T-cell (primary cell): ENCODE measurements around the gene ENOX1. TPM values are rescaled to one million over a fixed set of nuclear protein-coding genes. Genes with fewer than 3 reads are reported as not detected.

Experiments used
- ATAC-seq, 4 experiments: fragments of 200-7000 bp in 3 of 4; fragments of 150-1000 bp in 1 of 4; cut with Tn5 transposase; replicated peaks in 1 of 4; 1 replicate in 3 of 4; 2 replicates in 1 of 4; pipeline ENCODE4 v1.10.0; 2021; ENCODE audit warnings: moderate library complexity in 3 of 4, mild to moderate bottlenecking in 2 of 4, moderate number of reproducible peaks in 1 of 4
- CTCF ChIA-PET, 2 donors: fragments of 300-600 bp; sonication (Branson Sonifier 250); formaldehyde crosslinking; loops; one replicate each; lab custom pipeline; 2022; ENCODE audit warnings: antibody characterized with exemption in 2 of 2; lab: Charles Lee
- POLR2A ChIA-PET, 2 donors: fragments of 300-600 bp; sonication (Branson Sonifier 250); formaldehyde crosslinking; loops; one replicate each; lab custom pipeline; 2022; ENCODE audit warnings: antibody characterized with exemption in 2 of 2; lab: Charles Lee
- DNase-seq, 35 experiments: peaks; one replicate each; pipeline versions ENCODE4 v3.0.0 to v3.0.0-alpha.2; 2013 to 2023
- H3K27ac ChIP-seq: one replicate; pipeline ENCODE4 v1.5.1; 2013; ENCODE audit warnings: low read length
- H3K27me3 ChIP-seq, 2 experiments: replicated peaks in 1 of 2; 1 replicate in 1 of 2; 2 replicates in 1 of 2; pipeline versions ENCODE4 v1.6.1 to v1.7.0; 2013; ENCODE audit warnings: low read length in 1 of 2, mixed read lengths in 1 of 2; ENCODE audit not compliant: control insufficient read depth in 2 of 2, insufficient read depth in 2 of 2; ENCODE audit errors: extremely low read depth in 1 of 2
- H3K36me3 ChIP-seq, 2 donors: 1 replicate in 1 of 2; 2 replicates in 1 of 2; pipeline versions ENCODE4 v1.6.1 to v1.7.0; 2013; ENCODE audit warnings: low read length in 1 of 2; ENCODE audit not compliant: control insufficient read depth in 2 of 2, insufficient read depth in 1 of 2; ENCODE audit errors: extremely low read depth in 1 of 2
- H3K4me1 ChIP-seq, 2 experiments: 1 replicate in 1 of 2; 2 replicates in 1 of 2; pipeline versions ENCODE4 v1.6.1 to v1.7.0; 2013; ENCODE audit warnings: low read length in 2 of 2, mixed read lengths in 1 of 2; ENCODE audit not compliant: insufficient read depth in 2 of 2, control insufficient read depth in 1 of 2; ENCODE audit errors: extremely low read depth in 1 of 2
- H3K4me3 ChIP-seq, 2 donors: 1 replicate in 1 of 2; 2 replicates in 1 of 2; pipeline versions ENCODE4 v1.5.1 to v1.7.0; 2013; ENCODE audit warnings: mild to moderate bottlenecking in 2 of 2, low read length in 1 of 2, moderate library complexity in 1 of 2; ENCODE audit not compliant: control insufficient read depth in 1 of 2; ENCODE audit errors: extremely low read depth in 1 of 2
- H3K9me3 ChIP-seq: 2 replicates; pipeline ENCODE4 v1.7.0; 2013
- H3K27ac Mint-ChIP-seq, 2 donors: one replicate each; pipeline ENCODE4 v1.8.0; 2020 to 2021; ENCODE audit warnings: mild to moderate bottlenecking in 2 of 2, mixed read lengths in 2 of 2
- H3K27me3 Mint-ChIP-seq, 2 donors: one replicate each; pipeline ENCODE4 v1.8.0; 2021 to 2022; ENCODE audit warnings: mixed read lengths in 2 of 2
- H3K36me3 Mint-ChIP-seq: one replicate; pipeline ENCODE4 v1.8.0; 2021; ENCODE audit warnings: mixed read lengths
- H3K4me1 Mint-ChIP-seq, 3 donors: one replicate each; pipeline ENCODE4 v1.8.0; 2020 to 2022; ENCODE audit warnings: mixed read lengths in 3 of 3, mild to moderate bottlenecking in 1 of 3
- H3K4me3 Mint-ChIP-seq, 3 donors: one replicate each; pipeline ENCODE4 v1.8.0; 2020 to 2022; ENCODE audit warnings: mild to moderate bottlenecking in 3 of 3, mixed read lengths in 3 of 3, moderate library complexity in 3 of 3
- H3K9me3 Mint-ChIP-seq, 3 donors: one replicate each; pipeline ENCODE4 v1.8.0; 2020 to 2022; ENCODE audit warnings: mixed read lengths in 3 of 3
- WGBS: methylation state at CpG from one replicate; pipeline ENCODE4 v1.1.5; 2013; ENCODE audit warnings: missing lambda C conversion rate; ENCODE audit not compliant: insufficient coverage; 5-methylcytosine and 5-hydroxymethylcytosine counted together
- total RNA-seq, 35 experiments: library from RNA in 6 of 35; stranded (reverse) in 6 of 35; fragments of 120-200 nt in 1 of 35; gene quantifications; one replicate each; pipeline versions ENCODE4 v1.2.1 to v1.2.4 and lab custom pipeline; 2013 to 2026

ENOX1 gene
- total RNA-seq, 5 donors from 2014 or later (not counting 1 experiment from before 2014, with no cell fraction given): 0.10 TPM; not detected in 4

DNA sequence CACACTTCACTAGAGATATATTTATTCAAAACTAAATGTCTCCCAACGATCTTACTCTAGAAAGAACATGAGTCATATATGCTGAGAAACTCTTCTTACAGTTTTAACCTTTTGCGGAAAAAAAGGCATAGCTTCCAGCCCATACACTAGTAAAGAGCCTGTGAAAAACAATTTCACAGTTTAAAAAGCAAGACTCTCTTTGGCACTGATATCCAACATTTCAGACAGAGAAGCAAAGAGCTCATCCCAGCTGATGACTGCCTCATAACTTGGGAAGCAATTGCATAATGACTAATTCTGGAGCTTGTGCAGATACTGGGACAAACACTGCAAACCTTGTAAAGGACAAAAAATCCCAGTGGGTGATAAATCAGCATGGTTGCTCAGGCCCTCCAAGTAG lies 88.0 kb downstream of the ENOX1 start:
- CTCF ChIA-PET: no interaction called here
- no peak for DNase-seq
- Histone ChIP-seq H3K36me3 (no peaks in the 10 kb centered on the region), H3K9me3 (no peaks in the 10 kb centered on the region), H3K4me3 (no peak overlapping the region), H3K4me1 (no peaks in the 10 kb centered on the region), H3K27me3 (no peaks in the 10 kb centered on the region), H3K27ac (no peak overlapping the region)
- H3K27me3 Mint-ChIP-seq: peaks cover 12 to 19% of the 10 kb centered on the region in 2 donors
- H3K4me3 Mint-ChIP-seq: no peak overlapping the region
- no peak overlapping the region for H3K27ac Mint-ChIP-seq
- H3K9me3 Mint-ChIP-seq: no peaks in the 10 kb centered on the region
- ATAC-seq: no peak
- 31% methylated on average over 2 of the region's 2 CpGs for WGBS
- POLR2A ChIA-PET: no interaction called here
- H3K36me3 Mint-ChIP-seq: no peaks in the 10 kb centered on the region
- no peaks in the 10 kb centered on the region for H3K4me1 Mint-ChIP-seq

DNA sequence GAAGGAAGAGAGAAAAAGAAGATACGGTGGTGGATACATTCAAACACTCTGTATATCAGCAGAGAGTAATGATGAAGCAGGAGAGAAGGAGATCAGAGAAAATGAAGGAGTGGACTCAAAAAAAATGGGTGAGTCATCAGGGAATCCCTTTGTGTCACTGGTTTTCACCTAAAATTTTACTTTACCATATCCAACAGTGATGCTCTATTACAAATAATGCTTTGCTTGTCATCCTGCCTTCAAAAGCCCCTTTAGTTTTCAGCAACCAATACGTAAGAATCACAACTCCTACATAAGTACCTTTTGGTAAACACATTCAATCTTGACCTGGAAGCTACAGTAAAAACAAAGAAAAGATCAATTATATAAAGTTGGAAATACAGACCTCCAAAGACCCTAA lies 88.8 kb downstream of the ENOX1 start:
- DNase-seq (no peak), ATAC-seq (no peak)
- no peaks in the 10 kb centered on the region for H3K36me3 ChIP-seq
- CTCF ChIA-PET: no interaction called here
- no peak overlapping the region for H3K27ac Mint-ChIP-seq
- H3K4me1 Mint-ChIP-seq: no peaks in the 10 kb centered on the region
- H3K27me3 Mint-ChIP-seq: peaks cover 11 to 18% of the 10 kb centered on the region in 2 donors
- H3K27me3 ChIP-seq: no peaks in the 10 kb centered on the region
- no peaks in the 10 kb centered on the region for H3K36me3 Mint-ChIP-seq
- no peak overlapping the region for H3K4me3 Mint-ChIP-seq
- no peaks in the 10 kb centered on the region for H3K4me1 ChIP-seq
- no peaks in the 10 kb centered on the region for H3K9me3 ChIP-seq
- H3K4me3 ChIP-seq: no peak overlapping the region
- POLR2A ChIA-PET: no interaction called here
- no CpG with 5 or more reads among the region's 2 CpGs for WGBS
- H3K27ac ChIP-seq: no peak overlapping the region
- no peaks in the 10 kb centered on the region for H3K9me3 Mint-ChIP-seq

DNA sequence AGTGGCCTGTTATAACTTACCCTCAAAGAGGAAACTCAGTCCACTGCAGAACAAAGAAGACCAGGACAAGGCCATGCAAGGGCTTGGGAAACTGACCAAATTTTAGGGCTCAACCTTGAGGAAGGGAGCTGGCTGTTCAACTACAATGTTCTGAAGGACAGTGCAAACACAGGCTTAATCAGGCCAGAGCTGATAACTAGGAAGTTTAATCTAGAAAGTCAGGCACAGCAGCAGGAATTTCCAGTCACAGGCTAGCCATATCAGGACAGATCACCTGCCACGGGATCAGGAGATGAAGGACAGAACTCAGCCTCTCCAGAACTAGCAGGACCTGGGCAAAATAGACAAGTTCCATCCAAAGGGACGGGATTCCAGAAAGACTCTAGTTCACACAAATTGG lies 89.4 kb downstream of the ENOX1 start:
- H3K4me1 ChIP-seq: no peaks in the 10 kb centered on the region
- CTCF ChIA-PET: no interaction called here
- DNase-seq (no peak), ATAC-seq (no peak)
- no peaks in the 10 kb centered on the region for H3K4me1 Mint-ChIP-seq
- H3K9me3 ChIP-seq: no peaks in the 10 kb centered on the region
- H3K4me3 Mint-ChIP-seq: no peak overlapping the region
- no peaks in the 10 kb centered on the region for H3K27me3 ChIP-seq
- no peak overlapping the region for H3K4me3 ChIP-seq
- POLR2A ChIA-PET: no interaction called here
- no peaks in the 10 kb centered on the region for H3K36me3 ChIP-seq
- H3K27me3 Mint-ChIP-seq: peaks cover 11 to 18% of the 10 kb centered on the region in 2 donors
- no peak overlapping the region for H3K27ac Mint-ChIP-seq
- no peaks in the 10 kb centered on the region for H3K9me3 Mint-ChIP-seq
- H3K27ac ChIP-seq: no peak overlapping the region
- H3K36me3 Mint-ChIP-seq: no peaks in the 10 kb centered on the region
- WGBS: 50% methylated on average over 1 of the region's 2 CpGs

DNA sequence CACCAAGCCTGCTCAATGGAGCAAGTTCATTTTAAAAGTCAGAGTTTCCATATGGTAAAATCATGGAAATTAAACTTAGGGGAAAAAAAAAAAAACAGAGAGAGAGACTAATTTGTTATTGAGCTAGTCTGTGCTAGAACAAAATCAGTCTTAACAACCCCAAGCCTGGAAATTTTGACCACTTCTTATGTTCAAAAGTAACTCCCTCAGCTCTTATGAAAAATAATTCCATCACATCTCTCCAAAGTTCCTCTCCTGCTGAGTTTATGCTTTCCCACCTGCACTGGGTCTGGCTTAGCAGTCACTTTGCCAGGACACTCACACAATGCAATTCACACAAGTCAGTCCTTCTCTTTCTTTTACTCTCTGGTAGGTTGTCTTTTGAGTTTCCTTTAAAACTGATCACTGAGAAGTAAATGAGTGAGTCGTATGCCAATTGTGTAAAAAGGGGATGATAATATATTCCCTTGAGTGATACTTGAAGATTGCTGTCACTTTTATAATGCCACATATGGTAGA lies 92.6 kb downstream of the ENOX1 start:
- Mint-ChIP-seq H3K9me3 (no peaks in the 10 kb centered on the region), H3K36me3 (no peaks in the 10 kb centered on the region), H3K27me3 (peaks cover 5 to 12% of the 10 kb centered on the region in 2 donors), H3K4me1 (no peaks in the 10 kb centered on the region), H3K27ac (no peak overlapping the region), H3K4me3 (no peak overlapping the region)
- H3K27ac ChIP-seq: no peak overlapping the region
- WGBS: no CpG with 5 or more reads among the region's 1 CpG
- no peaks in the 10 kb centered on the region for H3K36me3 ChIP-seq
- no peak for DNase-seq
- H3K27me3 ChIP-seq: no peaks in the 10 kb centered on the region
- ATAC-seq: no peak
- H3K9me3 ChIP-seq: no peaks in the 10 kb centered on the region
- ChIA-PET POLR2A (interaction anchor here in 1 of 2 donors (0.7 kb wide), 1 partner anchor 8 kb away, joined by 3 read pairs; no protein-coding TSS in a partner anchor), CTCF (interaction anchor here in 1 of 2 donors (0.9 kb wide), 1 partner anchor 15 kb away, joined by 5 read pairs; no protein-coding TSS in a partner anchor)
- no peaks in the 10 kb centered on the region for H3K4me1 ChIP-seq
- no peak overlapping the region for H3K4me3 ChIP-seq

GRCh38 chr13:43693639-43694038 lies 93.1 kb downstream of the ENOX1 start:
- WGBS: 100% methylated on average over 1 of the region's 2 CpGs
- Mint-ChIP-seq H3K36me3 (no peaks in the 10 kb centered on the region), H3K9me3 (no peaks in the 10 kb centered on the region), H3K4me3 (no peak overlapping the region), H3K27ac (no peak overlapping the region), H3K4me1 (no peaks in the 10 kb centered on the region), H3K27me3 (peaks cover 5 to 11% of the 10 kb centered on the region in 2 donors)
- no peak for ATAC-seq
- DNase-seq: no peak
- Histone ChIP-seq H3K36me3 (no peaks in the 10 kb centered on the region), H3K27me3 (no peaks in the 10 kb centered on the region), H3K27ac (no peak overlapping the region), H3K9me3 (no peaks in the 10 kb centered on the region), H3K4me3 (no peak overlapping the region), H3K4me1 (no peaks in the 10 kb centered on the region)
- POLR2A ChIA-PET: interaction anchor here in 1 of 2 donors (0.7 kb wide), 1 partner anchor 8 kb away, joined by 3 read pairs; no protein-coding TSS in a partner anchor
- CTCF ChIA-PET: interaction anchor here in 1 of 2 donors (0.9 kb wide), 1 partner anchor 14 kb away, joined by 5 read pairs; no protein-coding TSS in a partner anchor

GRCh38 chr13:43688227-43688907 lies 98.4 kb downstream of the ENOX1 start:
- H3K27ac ChIP-seq: no peak overlapping the region
- no peaks in the 10 kb centered on the region for H3K9me3 ChIP-seq
- H3K4me1 ChIP-seq: no peaks in the 10 kb centered on the region
- no peak for ATAC-seq
- Mint-ChIP-seq H3K9me3 (peaks cover 0 to 3% (median 0%) of the 10 kb centered on the region in 3 donors), H3K27ac (no peak overlapping the region), H3K4me3 (no peak overlapping the region), H3K36me3 (no peaks in the 10 kb centered on the region), H3K4me1 (no peaks in the 10 kb centered on the region), H3K27me3 (peaks cover 4 to 9% of the 10 kb centered on the region in 2 donors)
- ChIA-PET POLR2A (no interaction called here), CTCF (no interaction called here)
- H3K4me3 ChIP-seq: no peak overlapping the region
- H3K27me3 ChIP-seq: no peaks in the 10 kb centered on the region
- DNase-seq: no peak
- H3K36me3 ChIP-seq: no peaks in the 10 kb centered on the region
- no CpG with 5 or more reads among the region's 3 CpGs for WGBS
